Esophagus (tissue), 2 donors: ENCODE measurements around the gene UPF1. TPM values are rescaled to one million over a fixed set of nuclear protein-coding genes. Genes with fewer than 3 reads are reported as not detected.

Experiments
- H3K27ac ChIP-seq, 2 donors: one replicate each; pipeline ENCODE4 v1.5.1; 2013; ENCODE audit warnings: low read depth in 2 of 2, mild to moderate bottlenecking in 2 of 2, inconsistent platforms in 1 of 2, low read length in 1 of 2, moderate library complexity in 1 of 2
- H3K27me3 ChIP-seq, 2 donors: one replicate each; pipeline ENCODE4 v1.6.1; 2013; ENCODE audit warnings: low read length in 2 of 2, control low read depth in 1 of 2, mild to moderate bottlenecking in 1 of 2; ENCODE audit not compliant: insufficient read depth in 2 of 2, control insufficient read depth in 1 of 2
- H3K36me3 ChIP-seq, 2 donors: one replicate each; pipeline ENCODE4 v1.6.1; 2013; ENCODE audit warnings: low read length in 1 of 2; ENCODE audit not compliant: control insufficient read depth in 2 of 2, insufficient read depth in 2 of 2
- H3K4me1 ChIP-seq, 2 donors: one replicate each; pipeline ENCODE4 v1.6.1; 2013; ENCODE audit warnings: low read length in 1 of 2; ENCODE audit not compliant: control insufficient read depth in 2 of 2, insufficient read depth in 2 of 2
- H3K4me3 ChIP-seq, 2 donors: one replicate each; pipeline ENCODE4 v1.5.1; 2013; ENCODE audit warnings: low read length in 2 of 2, mild to moderate bottlenecking in 2 of 2, low read depth in 1 of 2, moderate library complexity in 1 of 2
- H3K9me3 ChIP-seq, 2 donors: one replicate each; pipeline ENCODE4 v1.6.1; 2013; ENCODE audit warnings: mild to moderate bottlenecking in 2 of 2, low read depth in 1 of 2, low read length in 1 of 2, moderate library complexity in 1 of 2; ENCODE audit not compliant: control insufficient read depth in 2 of 2, insufficient read depth in 1 of 2
- WGBS, 2 donors: extraction: QIAGEN DNeasy Blood & Tissue Kit; methylation state at CpG; one replicate each; pipeline ENCODE4 v1.1.7; 2013; 5-methylcytosine and 5-hydroxymethylcytosine counted together
- polyA plus RNA-seq, 2 donors: library from polyadenylated mRNA; stranded (reverse); fragments of 200-250 nt; gene quantifications; one replicate each; pipeline ENCODE4 v1.2.3, GENCODE V29; 2013
- donor health status: healthy with polysubstance abuse.
- donor health status: Bipolar disorder and iron deficiency.

Gene UPF1
- polyA plus RNA-seq, 2 donors, result 28.1 to 41.7 TPM

DNA sequence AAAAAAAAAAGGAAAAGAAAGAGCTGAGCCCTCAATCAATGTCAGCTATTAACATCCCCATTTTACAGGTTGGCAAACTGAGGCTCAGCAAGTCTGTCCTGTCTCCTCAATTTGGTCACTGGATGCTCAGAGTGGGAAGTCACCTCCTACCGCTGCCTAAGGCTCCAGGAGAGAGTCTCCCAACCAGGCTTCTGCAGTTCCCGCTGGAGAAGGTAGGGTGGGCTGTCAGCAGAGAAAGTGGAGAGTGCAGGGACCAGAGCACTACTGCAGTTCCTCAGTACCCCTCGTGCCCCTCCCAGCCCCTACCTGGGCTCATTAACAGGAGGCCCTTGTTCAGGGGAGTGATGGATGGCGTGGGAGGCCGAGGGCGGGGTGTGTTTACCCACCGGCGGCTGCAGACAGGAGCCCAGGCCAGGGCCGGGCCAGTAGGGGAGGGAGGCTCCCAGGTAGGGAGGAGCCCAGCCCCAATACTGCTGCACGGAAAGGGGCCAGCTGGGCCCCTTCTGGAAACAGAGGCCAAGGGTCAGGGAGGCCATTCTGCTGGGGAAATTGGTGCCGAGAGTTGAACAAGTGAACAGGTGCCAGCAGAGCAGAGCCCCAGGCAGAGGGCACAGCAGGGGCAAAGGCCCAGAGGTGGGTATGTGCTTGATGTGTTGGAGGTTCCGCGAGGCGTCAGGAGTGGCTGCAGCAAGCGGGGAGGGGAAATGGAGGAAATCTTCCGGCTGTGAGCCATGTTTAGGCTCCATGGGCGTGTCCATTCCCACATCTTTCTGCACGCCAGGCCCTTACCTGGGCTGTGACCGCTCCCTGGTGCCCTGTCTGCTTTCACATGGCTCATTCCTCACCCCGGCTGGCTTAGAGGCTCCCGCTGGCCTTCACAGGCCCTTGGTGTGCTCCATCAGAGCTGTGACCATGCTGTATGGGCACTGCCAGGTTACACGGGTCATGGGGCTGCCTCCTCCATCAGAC lies 33.1 kb upstream of the UPF1 start:
- H3K27me3 ChIP-seq, result peaks cover 0 to 6% of the 10 kb centered on the region in 2 donors
- no peaks in the 10 kb centered on the region for H3K9me3 ChIP-seq
- H3K4me3 ChIP-seq, result no peak overlapping the region
- no peak overlapping the region for H3K27ac ChIP-seq
- no peaks in the 10 kb centered on the region for H3K36me3 ChIP-seq
- H3K4me1 ChIP-seq, result no peaks in the 10 kb centered on the region
- WGBS, 2 donors, result 38 to 40% methylated on average over 21 to 22 of the region's 22 CpGs

- Histone ChIP-seq H3K36me3 (no peaks in the 10 kb centered on the region), H3K27me3 (peaks cover 0 to 6% of the 10 kb centered on the region in 2 donors)
These were observed 32.3 kb upstream of the UPF1 start for GRCh38 chr19:18799389-18799970.

GRCh38 chr19:18800079-18800478 lies 31.7 kb upstream of the UPF1 start:
- peaks cover 0 to 6% of the 10 kb centered on the region in 2 donors for H3K27me3 ChIP-seq
- H3K4me3 ChIP-seq, result no peak overlapping the region
- H3K36me3 ChIP-seq, result no peaks in the 10 kb centered on the region
- no peaks in the 10 kb centered on the region for H3K9me3 ChIP-seq
- no peak overlapping the region for H3K27ac ChIP-seq
- H3K4me1 ChIP-seq, result no peaks in the 10 kb centered on the region

More at GRCh38 chr19:18799389-18799970, 32.3 kb upstream of the UPF1 start:
- Histone ChIP-seq H3K27ac (no peak overlapping the region), H3K4me1 (no peaks in the 10 kb centered on the region), H3K4me3 (no peak overlapping the region), H3K9me3 (no peaks in the 10 kb centered on the region)

DNA sequence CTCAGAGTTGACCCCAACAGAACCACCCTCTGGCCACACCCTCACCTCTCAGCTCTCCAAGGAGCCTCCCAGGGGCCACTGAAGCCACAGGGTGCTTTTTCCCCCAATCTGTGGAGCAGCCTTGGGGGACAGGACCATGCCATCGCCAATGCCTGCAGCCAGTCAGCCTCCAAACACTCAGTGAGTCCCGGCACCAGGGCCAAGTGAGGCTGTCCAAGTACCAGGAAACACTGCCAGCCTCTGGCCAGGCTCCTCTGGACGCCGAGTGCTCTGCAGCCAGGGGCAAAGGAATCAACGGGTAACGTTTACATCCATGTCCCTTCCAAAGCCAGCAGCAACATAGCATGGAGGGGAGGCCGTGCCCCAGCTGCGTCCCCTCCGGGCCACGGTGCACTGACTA lies 31.1 kb upstream of the UPF1 start:
- peaks cover 0 to 6% of the 10 kb centered on the region in 2 donors for H3K27me3 ChIP-seq
- no peak overlapping the region for H3K4me3 ChIP-seq
- no peaks in the 10 kb centered on the region for H3K9me3 ChIP-seq
- WGBS, 2 donors, result 74 to 80% methylated on average over 10 of the region's 10 CpGs
- H3K36me3 ChIP-seq, result no peaks in the 10 kb centered on the region
- no peaks in the 10 kb centered on the region for H3K4me1 ChIP-seq
- H3K27ac ChIP-seq, result no peak overlapping the region

- Histone ChIP-seq H3K4me1 (no peaks in the 10 kb centered on the region), H3K36me3 (no peaks in the 10 kb centered on the region), H3K4me3 (no peak overlapping the region), H3K9me3 (no peaks in the 10 kb centered on the region), H3K27me3 (peaks cover 0 to 6% of the 10 kb centered on the region in 2 donors), H3K27ac (no peak overlapping the region)
- 76 to 78% methylated on average over 11 of the region's 11 CpGs for WGBS, 2 donors
These were observed 29.4 kb upstream of the UPF1 start for GRCh38 chr19:18802354-18802753.

DNA sequence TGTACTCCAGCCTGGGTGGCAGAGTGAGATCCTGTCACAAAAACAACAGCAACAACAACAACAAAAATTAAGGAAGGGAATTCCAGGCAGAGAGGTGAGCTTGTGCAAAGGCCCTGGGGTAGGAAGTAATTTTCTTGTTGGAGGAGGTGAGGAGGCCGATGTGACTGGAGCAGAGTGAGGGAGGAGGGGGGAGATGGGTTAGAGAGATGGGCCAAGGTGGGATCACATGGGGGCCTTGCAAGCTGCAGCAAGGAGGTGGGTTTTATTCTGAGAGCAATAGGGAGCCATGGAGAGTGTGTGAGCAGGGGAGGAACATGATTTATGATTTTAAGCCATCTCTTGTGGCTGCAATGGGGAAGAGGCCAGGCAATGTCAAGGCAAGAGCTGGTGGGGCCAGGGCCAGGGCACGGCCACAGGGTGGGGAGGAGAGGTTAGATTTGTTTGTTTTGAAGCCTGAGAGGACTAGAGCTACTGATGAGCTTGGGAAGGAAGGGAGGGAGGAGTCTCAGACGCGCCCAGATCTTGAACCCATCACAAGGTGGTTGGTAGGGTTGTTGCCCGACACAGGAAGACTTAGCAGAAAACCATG lies 28.1 kb upstream of the UPF1 start:
- WGBS, 2 donors, result 92% methylated on average over 5 of the region's 5 CpGs
- no peaks in the 10 kb centered on the region for H3K4me1 ChIP-seq

DNA sequence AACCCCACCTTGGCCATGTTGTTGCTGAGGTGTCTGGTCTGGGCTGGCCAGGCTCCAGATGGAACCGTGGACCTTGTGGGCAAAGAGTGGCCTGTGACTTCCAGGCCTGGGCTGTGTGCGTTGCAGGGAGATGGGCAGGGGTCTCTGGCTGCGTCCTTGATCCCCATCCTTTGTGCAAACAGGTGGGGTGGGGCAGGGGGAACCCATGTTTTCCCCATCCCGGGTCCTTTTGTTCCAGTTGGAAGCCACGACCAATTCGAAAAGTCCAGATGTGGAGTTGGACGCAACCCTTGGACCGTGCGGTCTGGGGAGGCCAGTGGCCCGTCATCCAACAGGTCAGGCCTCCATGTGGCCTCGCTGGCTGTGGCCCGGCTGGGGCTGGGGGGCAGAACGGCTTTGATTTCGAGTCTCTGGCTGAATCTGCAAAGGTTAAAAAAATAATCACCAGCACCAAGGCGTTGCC lies 27.6 kb upstream of the UPF1 start:
- H3K27me3 ChIP-seq, result peaks cover 0 to 4% of the 10 kb centered on the region in 2 donors
- no peaks in the 10 kb centered on the region for H3K9me3 ChIP-seq
- 88 to 92% methylated on average over 15 of the region's 15 CpGs for WGBS, 2 donors
- H3K4me3 ChIP-seq, result no peak overlapping the region
- no peaks in the 10 kb centered on the region for H3K36me3 ChIP-seq
- no peaks in the 10 kb centered on the region for H3K4me1 ChIP-seq
- H3K27ac ChIP-seq, result no peak overlapping the region

More for the DNA sequence above, 28.1 kb upstream of the UPF1 start:
- no peak overlapping the region for H3K27ac ChIP-seq
- H3K36me3 ChIP-seq, result no peaks in the 10 kb centered on the region
- no peaks in the 10 kb centered on the region for H3K9me3 ChIP-seq
- H3K27me3 ChIP-seq, result peaks cover 0 to 6% of the 10 kb centered on the region in 2 donors
- no peak overlapping the region for H3K4me3 ChIP-seq

DNA sequence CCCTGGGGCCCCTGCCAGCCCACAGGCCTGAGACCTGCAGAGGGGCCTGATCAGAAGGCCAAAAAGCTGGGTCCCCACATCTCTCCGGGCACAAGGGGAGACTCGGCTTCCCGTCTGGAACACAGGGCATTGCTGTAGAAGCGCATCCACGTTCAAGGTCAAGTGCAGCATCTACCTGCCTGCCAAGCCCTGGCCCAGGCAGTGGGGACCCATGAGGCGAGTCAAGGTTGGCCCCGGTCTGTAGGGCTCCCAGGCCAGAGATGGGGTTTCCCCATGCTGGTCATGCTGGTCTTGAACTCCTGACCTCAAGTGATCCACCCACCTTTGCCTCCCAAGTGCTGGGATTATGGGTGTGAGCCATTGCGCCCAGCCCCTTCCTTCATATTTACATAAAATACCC lies 27.1 kb upstream of the UPF1 start:
- Histone ChIP-seq H3K27me3 (peaks cover 0 to 4% of the 10 kb centered on the region in 2 donors), H3K36me3 (no peaks in the 10 kb centered on the region), H3K9me3 (no peaks in the 10 kb centered on the region), H3K4me1 (no peaks in the 10 kb centered on the region), H3K27ac (no peak overlapping the region), H3K4me3 (no peak overlapping the region)
- 93 to 94% methylated on average over 8 of the region's 8 CpGs for WGBS, 2 donors

DNA sequence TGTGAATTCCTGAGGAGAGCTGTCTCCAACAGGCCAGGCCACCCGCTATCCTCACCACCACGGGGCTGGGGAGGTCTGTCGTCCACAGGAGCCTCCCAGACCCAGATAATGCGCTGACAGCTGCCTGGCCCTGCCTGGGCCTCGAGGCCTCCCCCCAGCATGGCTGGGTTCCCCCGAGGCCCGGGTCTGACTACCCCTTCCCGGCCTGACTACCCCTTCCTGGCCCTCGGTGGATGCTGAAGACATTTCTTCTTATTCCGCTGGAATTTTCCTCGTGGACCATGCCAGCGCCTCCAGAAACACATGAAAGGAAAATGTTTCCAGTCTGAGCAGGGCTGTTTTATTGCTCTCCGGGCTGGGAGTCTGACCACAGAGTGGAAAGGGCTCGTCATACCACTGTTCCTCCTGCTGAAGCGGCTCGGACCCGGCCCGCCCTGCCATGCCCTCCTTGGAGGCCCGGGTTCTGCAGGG lies 23.9 kb upstream of the UPF1 start:
- Histone ChIP-seq H3K27ac (no peak overlapping the region), H3K36me3 (no peaks in the 10 kb centered on the region), H3K4me3 (no peak overlapping the region), H3K27me3 (no peaks in the 10 kb centered on the region), H3K9me3 (no peaks in the 10 kb centered on the region), H3K4me1 (no peaks in the 10 kb centered on the region)
- 85 to 86% methylated on average over 19 of the region's 19 CpGs for WGBS, 2 donors
